Adrenal gland (tissue), 12 donors: Measurements from ENCODE around the gene PRKCA. TPM values are rescaled to one million over a fixed set of nuclear protein-coding genes. Genes with fewer than 3 reads are reported as not detected.
A peak's percentile ranks its signal among the peaks of the same experiment; 100 is the strongest.

Experiments used
- DNase-seq, 7 donors: peaks; one replicate each; pipeline ENCODE4 v3.0.0-alpha.2; 2019 to 2020
- H3K27ac ChIP-seq, 5 donors: fragments of 200-600 bp; sonication (generic) in 4 of 5; 1 replicate in 3 of 5; 2 replicates in 2 of 5; pipeline versions ENCODE4 v1.5.1 to v1.8.0; 2016 to 2020; ENCODE audit warnings: mild to moderate bottlenecking in 1 of 5
- H3K27me3 ChIP-seq: fragments of 200-600 bp; 2 replicates; pipeline ENCODE4 v1.8.0; 2021
- H3K36me3 ChIP-seq, 2 donors: fragments of 200-600 bp; replicated peaks in 1 of 2; 1 replicate in 1 of 2; 2 replicates in 1 of 2; pipeline versions ENCODE4 v1.5.1 to v1.8.0; 2018 to 2022
- H3K4me1 ChIP-seq, 2 donors: fragments of 200-600 bp; replicated peaks in 1 of 2; 1 replicate in 1 of 2; 2 replicates in 1 of 2; pipeline versions ENCODE4 v1.5.1 to v1.8.0; 2018 to 2021
- H3K4me3 ChIP-seq, 4 donors: fragments of 200-600 bp; sonication (generic) in 3 of 4; one replicate each; pipeline ENCODE4 v1.5.1; 2016 to 2018
- H3K9me3 ChIP-seq, 3 donors: fragments of 200-600 bp; sonication (generic) in 1 of 3; replicated peaks in 1 of 3; 1 replicate in 2 of 3; 2 replicates in 1 of 3; pipeline versions ENCODE4 v1.5.1 to v1.8.0; 2016 to 2021
- POLR2A ChIP-seq, 2 donors: fragments of 450-650 bp; IDR thresholded peaks; one replicate each; pipeline ENCODE4 v1.6.1; 2017; ENCODE audit warnings: antibody characterized with exemption in 2 of 2, mild to moderate bottlenecking in 2 of 2, moderate library complexity in 1 of 2
- WGBS, 4 donors: extraction: QIAGEN DNeasy Blood & Tissue Kit in 2 of 4; methylation state at CpG; one replicate each; pipeline versions ENCODE4 v1.1.5 to v1.1.7; 2013 to 2017; 5-methylcytosine and 5-hydroxymethylcytosine counted together
- intact Hi-C, 2 donors: fragments of 100-400 bp; cut with DNase I; formaldehyde crosslinking; loops; one replicate each; pipeline versions ENCODE4 v1.14.1 to v1.15.0; 2022 to 2023
- polyA plus RNA-seq, 3 donors: library from polyadenylated mRNA; stranded (reverse); fragments of 200-250 nt in 2 of 3; fragments of 350-450 nt in 1 of 3; fragmentation: Illumina TruSeq in 1 of 3; extraction: RNeasy Lipid Tissue Mini Kit (QIAGEN cat#74804) in 1 of 3; gene quantifications; one replicate each; pipeline ENCODE4 v1.2.3, GENCODE V29; 2013 to 2014
- total RNA-seq, 9 donors: library from RNA; depleted of rRNA in 4 of 9; stranded (reverse); fragments of >200 nt in 4 of 9; fragments of 120-200 nt in 1 of 9; fragmentation: NEBNext Ultra II Directional in 1 of 9; extraction: Animal tissue kit (Norgen Biotek cat#: 25700) in 1 of 9; gene quantifications; one replicate each; pipeline versions ENCODE4 v1.1.0 to v1.2.4, GENCODE V29; 2013 to 2023
- TF ChIP-seq, protein P1 (sequence below), 6 experiments: fragments of 450-650 bp in 4 of 6; fragments of 200-600 bp in 2 of 6; sonication (generic) in 1 of 6; IDR thresholded peaks; 1 replicate in 5 of 6; 2 replicates in 1 of 6; pipeline versions ENCODE4 v1.5.1 to v1.8.0; 2016 to 2021; ENCODE audit warnings: antibody characterized with exemption in 6 of 6, mild to moderate bottlenecking in 2 of 6, moderate library complexity in 1 of 6
- donor health status: healthy with polysubstance abuse.
- donor health status: Bipolar disorder and iron deficiency.
- donor health status: DM: yes; HTN: yes; CAD: no.
- donor health status: DM: no; HTN: no; CAD: no.
- donor health status: DM: no; HTN: no; CAD: no.
- donor health status: DM: yes; HTN: yes; CAD: no.

PRKCA gene
- total and polyA plus RNA-seq, 12 donors: 15.1 to 202 (median 84.1) TPM

DNA sequence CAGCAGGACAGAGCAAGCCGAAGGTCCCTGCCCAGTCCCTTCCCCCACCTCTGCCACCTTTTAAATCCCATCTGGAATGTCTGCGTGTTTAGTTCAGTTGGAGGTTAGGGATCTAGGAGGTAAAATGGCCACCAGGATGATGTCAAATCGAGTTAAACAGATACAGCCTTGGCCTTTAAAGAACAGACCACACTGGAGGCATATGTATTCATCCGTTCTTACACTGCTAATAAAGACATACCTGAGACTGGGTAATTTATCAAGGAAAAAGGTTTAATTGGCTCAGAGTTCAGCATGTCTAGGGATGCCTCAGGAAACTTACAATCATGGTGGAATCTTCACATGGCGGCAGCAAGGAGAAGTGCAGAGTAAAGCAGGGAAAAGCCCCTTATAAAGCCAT lies 364.7 kb downstream of the PRKCA start:
- no peaks in the 10 kb centered on the region for H3K27me3 ChIP-seq
- H3K9me3 ChIP-seq: no peaks in the 10 kb centered on the region
- no peak overlapping the region for H3K27ac ChIP-seq
- H3K4me3 ChIP-seq: no peak overlapping the region
- no peaks in the 10 kb centered on the region for H3K36me3 ChIP-seq
- no peaks in the 10 kb centered on the region for H3K4me1 ChIP-seq
- WGBS, 4 donors: 93 to 99% (median 96%) methylated on average over 5 of the region's 5 CpGs
- TF ChIP-seq POLR2A (IDR thresholded peaks at IDR 0.05): no peak
- TF ChIP-seq, protein P1, sequence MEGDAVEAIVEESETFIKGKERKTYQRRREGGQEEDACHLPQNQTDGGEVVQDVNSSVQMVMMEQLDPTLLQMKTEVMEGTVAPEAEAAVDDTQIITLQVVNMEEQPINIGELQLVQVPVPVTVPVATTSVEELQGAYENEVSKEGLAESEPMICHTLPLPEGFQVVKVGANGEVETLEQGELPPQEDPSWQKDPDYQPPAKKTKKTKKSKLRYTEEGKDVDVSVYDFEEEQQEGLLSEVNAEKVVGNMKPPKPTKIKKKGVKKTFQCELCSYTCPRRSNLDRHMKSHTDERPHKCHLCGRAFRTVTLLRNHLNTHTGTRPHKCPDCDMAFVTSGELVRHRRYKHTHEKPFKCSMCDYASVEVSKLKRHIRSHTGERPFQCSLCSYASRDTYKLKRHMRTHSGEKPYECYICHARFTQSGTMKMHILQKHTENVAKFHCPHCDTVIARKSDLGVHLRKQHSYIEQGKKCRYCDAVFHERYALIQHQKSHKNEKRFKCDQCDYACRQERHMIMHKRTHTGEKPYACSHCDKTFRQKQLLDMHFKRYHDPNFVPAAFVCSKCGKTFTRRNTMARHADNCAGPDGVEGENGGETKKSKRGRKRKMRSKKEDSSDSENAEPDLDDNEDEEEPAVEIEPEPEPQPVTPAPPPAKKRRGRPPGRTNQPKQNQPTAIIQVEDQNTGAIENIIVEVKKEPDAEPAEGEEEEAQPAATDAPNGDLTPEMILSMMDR (IDR thresholded peaks at IDR 0.05): no peak
- intact Hi-C loops: no loop called here
- DNase-seq: no peak

DNA sequence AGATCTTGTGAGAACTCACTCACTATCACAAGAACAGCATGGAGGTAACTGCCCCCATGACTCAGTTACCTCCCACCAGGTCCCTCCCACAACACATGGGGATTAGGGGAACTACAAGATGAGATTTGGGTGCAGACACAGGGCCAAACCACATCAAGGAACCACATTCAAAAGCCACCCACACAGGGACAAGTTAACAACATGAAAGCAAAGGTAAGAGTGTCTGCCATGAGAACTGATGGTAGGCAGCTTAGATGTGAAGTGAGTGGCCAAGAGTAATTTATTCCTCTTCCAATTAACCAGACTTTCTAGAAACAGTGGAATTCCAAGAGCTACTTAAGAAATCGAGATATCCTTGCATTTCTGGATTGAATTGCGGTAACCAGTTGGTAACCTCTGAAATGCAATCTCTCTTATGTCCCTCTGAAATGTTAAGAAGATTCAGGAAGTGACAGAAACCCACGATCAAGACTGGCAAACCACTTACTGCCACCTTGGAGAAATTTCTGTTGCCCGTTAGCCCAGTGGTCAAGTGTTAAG lies 365.1 kb downstream of the PRKCA start:
- no peak for DNase-seq
- intact Hi-C loops: no loop called here
- H3K4me1 ChIP-seq: no peaks in the 10 kb centered on the region
- no peak overlapping the region for H3K27ac ChIP-seq
- H3K9me3 ChIP-seq: no peaks in the 10 kb centered on the region
- 80 to 93% (median 90%) methylated on average over 4 of the region's 4 CpGs for WGBS, 4 donors
- H3K36me3 ChIP-seq: no peaks in the 10 kb centered on the region
- no peaks in the 10 kb centered on the region for H3K27me3 ChIP-seq
- H3K4me3 ChIP-seq: no peak overlapping the region
- TF ChIP-seq POLR2A (IDR thresholded peaks at IDR 0.05): no peak
- TF ChIP-seq, protein P1 (IDR thresholded peaks at IDR 0.05): no peak

DNA sequence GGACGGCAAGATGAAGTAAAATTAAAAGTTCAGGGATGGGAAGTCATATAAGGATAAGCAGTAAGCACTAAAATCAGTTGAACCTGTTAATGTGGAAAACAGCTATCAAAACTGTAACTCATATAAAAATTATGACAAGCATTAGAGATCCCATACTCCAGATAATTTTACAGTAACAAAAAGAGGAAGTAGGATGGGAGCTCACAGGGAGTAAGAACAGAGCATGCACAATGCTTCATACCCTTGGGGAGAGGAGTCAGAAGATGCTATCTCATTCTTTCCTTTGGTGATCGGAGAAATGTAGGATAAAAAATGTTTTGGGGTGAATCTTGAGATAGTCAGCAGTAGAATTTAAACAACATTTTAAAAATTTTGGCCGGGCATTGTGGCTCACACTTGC lies 367.8 kb downstream of the PRKCA start:
- Histone ChIP-seq H3K9me3 (no peaks in the 10 kb centered on the region), H3K36me3 (no peaks in the 10 kb centered on the region), H3K27me3 (no peaks in the 10 kb centered on the region), H3K4me1 (peaks cover 0 to 4% of the 10 kb centered on the region in 2 donors), H3K27ac (no peak overlapping the region), H3K4me3 (no peak overlapping the region)
- intact Hi-C loops: loop anchor here in 1 of 2 donors (10.0 kb wide), 1 partner anchor 415 kb away; no protein-coding TSS in a partner anchor
- 90 to 93% (median 92%) methylated on average over 3 of the region's 3 CpGs for WGBS, 4 donors
- no peak for DNase-seq
- TF ChIP-seq POLR2A (IDR thresholded peaks at IDR 0.05): no peak
- TF ChIP-seq, protein P1 (IDR thresholded peaks at IDR 0.05): no peak

DNA sequence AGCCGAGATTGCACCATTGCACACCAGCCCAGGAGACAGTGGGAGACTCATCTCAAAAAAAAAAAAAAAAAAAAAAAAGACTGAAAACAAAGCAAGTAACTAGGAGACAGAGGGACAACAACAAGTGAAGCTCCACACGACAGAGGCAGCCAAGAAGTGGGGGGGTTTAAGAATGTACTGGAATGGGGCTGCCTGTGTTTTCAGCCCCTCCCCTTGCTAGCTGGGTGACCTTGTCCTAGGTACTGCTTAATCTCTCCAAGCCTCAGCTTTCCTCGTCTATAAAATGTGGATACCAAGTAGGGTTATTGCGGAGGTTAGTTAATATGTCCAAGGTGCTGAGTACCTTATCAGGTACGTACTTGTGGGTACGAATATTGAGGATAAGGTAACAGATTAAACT lies 368.7 kb downstream of the PRKCA start:
- WGBS, 4 donors: 70 to 77% (median 75%) methylated on average over 6 of the region's 6 CpGs

More for the DNA sequence above, 368.7 kb downstream of the PRKCA start:
- peak in 3 of 7 donors; percentile 27 to 38 (median 32) for DNase-seq
- TF ChIP-seq, protein P1 (IDR thresholded peaks at IDR 0.05): no peak
- no peak for TF ChIP-seq POLR2A (IDR thresholded peaks at IDR 0.05)
- no peaks in the 10 kb centered on the region for H3K9me3 ChIP-seq
- H3K27me3 ChIP-seq: no peaks in the 10 kb centered on the region
- H3K4me1 ChIP-seq: peaks cover 0 to 4% of the 10 kb centered on the region in 2 donors
- no peak overlapping the region for H3K27ac ChIP-seq
- no peaks in the 10 kb centered on the region for H3K36me3 ChIP-seq
- H3K4me3 ChIP-seq: no peak overlapping the region
- intact Hi-C loops: loop anchor here in 1 of 2 donors (10.0 kb wide), 1 partner anchor 416 kb away; no protein-coding TSS in a partner anchor
